Activated CD4-positive, alpha-beta T cell treated with anti-CD3 and anti-CD28 coated beads, Interleukin-2, amount 50 U/mL, for 1 hour (primary cell): Measurements from ENCODE around the gene TLR5.
"Not testable (repeated sequence)": the region's sequence is repeated elsewhere in the genome, so short reads cannot be mapped to it uniquely, and the experiment has no call there.

Experiments used
- DNase-seq: peaks from one replicate; pipeline ENCODE4 v3.0.0-alpha.2; 2020

TLR5 gene, protein sequence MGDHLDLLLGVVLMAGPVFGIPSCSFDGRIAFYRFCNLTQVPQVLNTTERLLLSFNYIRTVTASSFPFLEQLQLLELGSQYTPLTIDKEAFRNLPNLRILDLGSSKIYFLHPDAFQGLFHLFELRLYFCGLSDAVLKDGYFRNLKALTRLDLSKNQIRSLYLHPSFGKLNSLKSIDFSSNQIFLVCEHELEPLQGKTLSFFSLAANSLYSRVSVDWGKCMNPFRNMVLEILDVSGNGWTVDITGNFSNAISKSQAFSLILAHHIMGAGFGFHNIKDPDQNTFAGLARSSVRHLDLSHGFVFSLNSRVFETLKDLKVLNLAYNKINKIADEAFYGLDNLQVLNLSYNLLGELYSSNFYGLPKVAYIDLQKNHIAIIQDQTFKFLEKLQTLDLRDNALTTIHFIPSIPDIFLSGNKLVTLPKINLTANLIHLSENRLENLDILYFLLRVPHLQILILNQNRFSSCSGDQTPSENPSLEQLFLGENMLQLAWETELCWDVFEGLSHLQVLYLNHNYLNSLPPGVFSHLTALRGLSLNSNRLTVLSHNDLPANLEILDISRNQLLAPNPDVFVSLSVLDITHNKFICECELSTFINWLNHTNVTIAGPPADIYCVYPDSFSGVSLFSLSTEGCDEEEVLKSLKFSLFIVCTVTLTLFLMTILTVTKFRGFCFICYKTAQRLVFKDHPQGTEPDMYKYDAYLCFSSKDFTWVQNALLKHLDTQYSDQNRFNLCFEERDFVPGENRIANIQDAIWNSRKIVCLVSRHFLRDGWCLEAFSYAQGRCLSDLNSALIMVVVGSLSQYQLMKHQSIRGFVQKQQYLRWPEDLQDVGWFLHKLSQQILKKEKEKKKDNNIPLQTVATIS

DNA sequence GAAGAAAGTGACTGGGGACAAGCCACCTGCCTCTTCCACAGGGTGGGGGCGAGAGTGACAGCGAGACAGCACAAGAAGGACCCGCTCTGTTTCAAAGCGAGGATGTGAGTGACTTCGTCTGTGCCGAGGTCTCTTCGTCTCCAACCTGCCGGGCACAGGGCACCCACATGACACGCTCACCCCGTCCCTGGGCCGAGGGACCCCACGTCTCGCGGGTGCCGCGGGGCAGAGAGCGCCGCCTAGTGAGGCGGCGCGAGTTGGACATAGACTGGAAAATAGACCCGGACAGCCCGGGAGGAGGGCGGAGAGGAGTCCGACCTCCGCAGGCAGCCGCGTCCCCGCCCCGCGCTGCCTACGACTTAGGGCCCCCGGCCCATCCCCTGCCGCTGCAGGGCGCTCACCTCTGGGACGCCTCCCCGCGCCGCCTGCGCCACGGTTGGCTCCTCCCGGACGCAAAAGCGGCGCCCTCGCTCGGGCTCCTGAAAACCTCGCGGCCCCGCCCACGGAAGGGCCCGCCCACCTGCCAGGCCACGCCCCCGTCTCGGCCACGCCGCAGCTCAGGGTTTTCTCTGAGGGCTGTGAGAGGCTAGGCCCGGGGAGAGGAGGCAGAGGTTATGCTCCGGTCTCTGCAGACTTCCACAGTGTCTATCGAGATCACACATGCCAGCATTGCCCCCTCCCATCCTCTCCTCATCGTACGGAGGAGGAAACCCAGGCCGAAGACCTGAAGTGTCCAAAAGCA, at the start of gene TLR5:
Gene TLR5, minus strand, starts transcription at position 454 of the 742 bp plus-strand sequence. CDS start 30,217 bp downstream, outside the sequence.
- DNase-seq: peak; percentile 89

DNA sequence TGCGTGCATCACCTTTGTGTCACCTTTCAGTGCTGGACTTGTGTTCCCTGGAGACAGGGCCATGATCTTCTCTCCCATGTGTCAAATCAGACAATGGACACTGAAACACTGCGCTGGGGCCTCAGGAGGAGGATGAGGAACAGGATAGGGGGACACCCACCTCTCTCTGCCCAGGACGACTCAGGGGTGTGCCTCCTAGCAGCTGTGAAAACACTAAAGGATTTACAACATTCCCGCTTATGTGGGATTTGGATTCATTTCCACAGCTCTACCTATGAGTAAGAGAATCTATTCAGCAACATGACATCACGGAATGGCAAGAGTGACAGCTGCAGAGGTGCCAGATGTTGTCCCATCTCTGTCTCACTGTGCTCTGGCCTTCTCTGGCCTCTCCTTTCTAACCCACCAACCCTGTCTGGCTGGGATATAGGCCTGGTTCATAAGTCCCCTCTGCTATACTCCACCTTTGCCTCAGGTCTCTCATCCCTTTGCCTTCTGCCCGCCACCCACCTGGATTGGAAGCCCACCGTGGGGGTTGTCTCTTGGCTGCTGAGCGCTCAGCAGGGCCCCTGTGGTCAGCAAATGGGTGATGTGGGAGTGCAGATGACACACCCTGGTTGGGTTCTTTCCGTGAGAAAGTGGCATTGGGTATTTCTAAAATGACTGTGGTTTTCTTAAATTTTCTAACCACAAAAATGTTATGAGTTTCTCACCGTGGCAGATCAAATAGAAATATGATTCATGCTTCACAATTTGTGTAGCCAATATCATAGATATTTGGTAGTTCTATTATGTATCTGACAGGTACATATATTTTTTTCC, 47.1 kb upstream of the TLR5 start:
- DNase-seq: peak; percentile 43

DNA sequence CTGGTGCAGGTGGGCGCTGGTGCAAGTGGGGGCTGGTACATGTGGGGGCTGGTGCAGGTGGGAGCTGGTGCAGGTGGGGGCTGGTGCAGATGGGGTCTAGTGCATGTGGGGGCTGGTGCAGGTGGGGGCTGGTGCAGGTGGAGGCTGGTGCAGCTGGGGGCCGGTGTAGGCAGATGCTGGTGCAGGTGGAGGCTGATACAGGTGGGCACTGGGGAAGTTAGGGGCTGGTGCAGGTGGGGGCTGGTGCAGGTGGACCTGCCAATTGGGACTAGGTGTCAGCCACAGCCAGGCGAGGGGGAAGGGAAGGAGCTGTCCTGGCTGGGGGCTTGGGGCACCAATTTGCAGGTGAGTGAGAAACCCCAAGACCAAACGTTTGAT, 46.5 kb upstream of the TLR5 start:
- DNase-seq: no peak

DNA sequence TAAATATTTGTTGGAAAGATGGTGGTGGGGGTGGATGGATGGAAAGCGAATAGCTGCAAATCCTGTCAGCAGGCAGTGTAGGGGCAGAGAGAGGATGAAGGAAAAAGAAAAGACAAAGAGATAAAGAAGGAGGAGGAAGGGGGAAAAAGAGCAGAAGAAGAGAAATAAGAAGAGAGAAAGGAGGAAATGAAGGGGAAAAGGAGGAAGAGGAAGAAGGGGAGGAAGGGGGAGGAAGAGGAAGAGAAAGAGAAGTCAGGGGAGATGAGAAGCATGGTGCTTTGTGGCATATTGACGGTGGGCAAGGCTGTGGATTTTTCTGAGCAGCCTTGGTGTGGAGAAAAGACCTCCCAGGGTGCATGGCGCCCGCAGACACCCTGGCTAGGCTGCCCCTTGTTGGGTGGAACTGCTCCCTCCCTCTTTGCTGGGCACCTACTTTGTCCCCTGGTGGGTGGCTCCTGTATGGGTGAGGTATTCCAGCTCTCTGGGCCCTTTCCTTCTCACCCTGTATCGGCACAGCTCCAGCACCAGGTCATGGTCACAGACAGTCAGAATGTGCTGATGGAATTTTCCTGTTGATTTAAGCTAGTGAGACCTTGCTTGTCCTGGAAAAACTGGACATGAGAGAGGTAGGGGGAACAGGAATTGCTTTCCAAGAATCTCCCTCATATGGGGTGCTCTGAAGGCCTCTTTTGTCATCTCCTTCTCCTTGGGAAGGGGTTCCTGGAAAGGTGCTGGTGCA, 45.7 kb upstream of the TLR5 start:
- no peak for DNase-seq

DNA sequence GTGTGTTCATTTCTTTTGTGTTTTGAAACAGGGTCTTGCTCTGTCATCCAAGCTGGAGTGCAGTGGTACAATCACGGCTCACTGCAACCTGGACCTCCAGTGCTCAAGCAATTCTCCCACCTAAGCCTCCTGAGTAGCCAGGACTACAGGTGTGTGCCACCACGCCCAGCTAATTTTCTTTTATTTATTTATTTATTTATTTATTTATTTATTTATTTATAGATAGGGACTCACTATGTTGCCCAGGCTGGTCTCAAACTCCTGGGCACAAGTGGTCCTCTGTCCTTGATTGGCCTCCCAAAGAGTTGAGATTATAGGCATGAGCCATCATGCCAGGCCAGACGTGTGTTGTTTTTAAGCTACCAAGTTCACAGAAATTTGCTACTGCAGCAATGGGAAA, 43.8 kb upstream of the TLR5 start:
- DNase-seq: no peak

DNA sequence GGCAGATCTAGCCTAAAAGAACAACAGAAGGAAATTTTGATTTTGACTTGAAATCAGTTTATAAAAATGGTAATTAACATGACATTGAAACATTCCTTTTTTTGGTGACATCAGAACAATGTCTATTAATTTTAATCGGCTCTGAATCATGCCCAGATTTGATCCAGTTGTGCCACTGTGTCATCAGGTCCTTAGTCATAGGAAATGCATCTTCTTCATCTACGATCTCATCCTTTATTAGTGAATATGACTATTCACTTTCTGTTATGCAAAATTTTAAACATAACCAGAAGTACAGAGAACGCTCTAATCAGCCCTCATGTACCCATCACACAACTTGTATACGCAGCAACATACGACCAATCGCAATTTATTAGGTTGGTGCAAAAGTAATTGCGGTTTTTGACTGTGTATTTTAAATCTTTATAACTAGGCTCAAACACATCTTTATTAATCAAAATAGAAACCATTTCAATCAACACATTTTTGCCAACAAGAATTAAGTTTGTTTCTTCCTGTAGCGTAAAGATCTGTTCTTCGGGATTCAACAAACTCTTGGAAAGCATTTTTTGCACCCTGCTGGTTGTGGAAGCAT, 40.3 kb upstream of the TLR5 start:
- no peak for DNase-seq

DNA sequence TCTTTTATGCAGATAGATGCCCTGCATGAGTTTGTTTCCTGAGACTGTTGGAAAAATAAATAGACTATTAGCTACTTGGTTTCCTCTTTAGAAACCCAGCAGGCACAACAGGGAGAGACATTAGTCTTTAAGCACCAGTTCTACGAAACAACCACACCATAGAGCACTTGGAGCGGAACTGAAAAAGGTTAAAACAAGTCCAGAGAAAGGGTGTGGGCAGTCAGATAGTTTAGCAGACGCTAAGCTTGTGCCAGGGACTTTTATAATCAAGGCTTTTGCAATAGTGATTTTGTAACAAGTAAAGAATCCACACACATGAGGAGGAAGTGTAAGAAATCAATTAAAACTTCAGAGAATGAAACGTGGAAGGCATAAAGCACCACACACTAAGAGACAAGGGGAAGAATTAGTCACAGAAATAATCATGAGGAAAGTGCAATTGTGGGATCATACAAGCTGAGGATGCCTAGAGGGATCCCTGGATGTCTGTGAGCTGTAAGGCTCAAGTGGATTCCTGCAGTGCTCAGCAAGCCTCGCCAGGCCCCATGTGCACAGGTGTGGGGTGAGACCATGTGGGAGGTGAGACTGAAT, 37.8 kb upstream of the TLR5 start:
- DNase-seq: no peak

DNA sequence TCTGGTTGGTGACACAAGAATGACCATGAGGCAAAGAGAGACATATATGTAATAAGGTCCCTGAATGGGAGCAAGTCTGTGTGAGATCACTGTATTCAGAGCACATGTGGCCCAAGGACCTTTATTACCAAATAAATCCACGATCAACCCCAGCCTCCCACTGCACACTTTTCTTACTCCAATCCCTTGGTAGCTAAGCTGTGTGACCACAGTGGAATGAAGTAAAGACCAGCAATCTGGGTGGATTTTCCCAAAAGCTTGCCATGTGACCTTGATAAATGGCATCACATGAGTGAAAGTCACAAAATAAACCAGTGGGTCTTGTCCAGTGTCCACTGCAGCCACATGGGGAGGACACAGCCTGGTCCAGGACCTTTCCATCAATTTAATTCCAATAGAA, 36.7 kb upstream of the TLR5 start:
- no peak for DNase-seq

DNA sequence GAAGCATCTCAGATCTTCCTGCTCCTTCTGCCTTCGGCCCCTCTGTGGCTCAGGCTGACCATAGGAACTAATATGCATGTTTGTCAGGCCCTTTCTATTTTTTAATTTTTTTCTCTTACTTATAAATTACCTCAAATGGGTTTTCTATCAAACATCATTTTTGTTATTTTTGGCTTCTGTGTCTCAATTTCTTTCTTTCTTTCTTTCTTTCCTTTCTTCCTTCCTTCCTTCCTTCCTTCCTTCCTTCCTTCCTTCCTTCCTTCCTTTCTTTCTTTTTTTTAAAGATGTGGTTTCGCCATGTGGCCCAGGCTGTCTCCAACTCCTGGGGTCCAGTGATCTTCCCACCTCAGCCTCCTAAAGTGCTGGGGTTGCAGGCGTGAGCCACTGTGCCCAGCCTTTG, 36.2 kb upstream of the TLR5 start:
- no peak for DNase-seq

DNA sequence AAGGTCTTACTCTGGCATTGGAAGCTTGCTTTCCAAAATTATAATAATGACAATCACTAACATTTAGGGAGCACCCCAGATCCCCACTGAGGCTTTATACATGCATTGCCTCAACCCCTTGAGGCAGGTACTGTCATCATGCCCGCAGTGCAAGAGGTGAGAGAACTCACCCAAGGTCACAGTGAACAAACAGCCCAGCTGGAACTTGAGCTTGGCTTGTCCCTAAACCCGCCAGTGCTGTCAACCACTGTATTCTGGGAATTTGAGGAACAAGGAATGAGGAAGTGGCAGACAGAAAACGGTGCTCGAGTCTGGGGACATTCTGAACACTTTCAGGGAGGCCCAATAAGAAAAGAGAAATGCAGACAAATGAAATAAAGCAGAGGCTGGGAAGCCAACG, 34.6 kb upstream of the TLR5 start:
- no peak for DNase-seq

DNA sequence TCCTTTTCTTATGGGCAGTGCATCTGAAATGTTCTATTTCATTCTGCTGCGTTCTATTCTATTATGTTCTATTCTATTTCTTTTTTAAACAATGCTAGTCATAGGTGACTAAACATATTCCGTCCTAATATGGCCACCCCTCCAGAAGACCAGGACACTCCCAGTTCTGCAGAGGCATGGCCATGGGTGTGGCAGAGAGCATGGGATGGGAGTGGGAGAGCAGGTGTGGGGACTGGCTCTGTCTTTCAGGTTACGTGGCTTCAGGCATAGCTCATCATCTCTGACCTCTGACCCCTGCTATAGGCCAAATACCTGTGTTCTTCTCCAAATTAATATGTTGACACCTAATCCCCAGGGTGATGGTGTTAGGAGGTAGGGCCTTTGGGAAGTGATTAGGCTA, 33.4 kb upstream of the TLR5 start:
- no peak for DNase-seq

DNA sequence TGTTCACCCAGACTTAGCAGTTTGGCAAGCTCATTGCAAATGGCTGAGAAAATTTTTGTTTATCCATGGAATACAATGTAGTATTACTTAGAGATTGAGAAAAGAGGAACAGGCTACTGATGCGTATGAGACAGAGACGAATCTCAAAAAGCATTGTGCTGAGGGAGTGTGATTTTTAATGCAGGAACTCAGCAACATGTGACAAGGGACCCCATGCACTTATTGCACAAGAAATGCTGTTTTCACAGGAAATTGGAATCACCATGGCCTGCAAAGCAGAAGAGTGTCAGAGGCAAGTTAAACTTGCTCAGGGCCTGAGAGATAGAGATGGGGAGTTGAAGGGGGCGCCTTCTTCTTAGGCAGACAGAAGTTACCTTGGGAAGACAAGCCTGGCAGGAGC, 32.6 kb upstream of the TLR5 start:
- no peak for DNase-seq

DNA sequence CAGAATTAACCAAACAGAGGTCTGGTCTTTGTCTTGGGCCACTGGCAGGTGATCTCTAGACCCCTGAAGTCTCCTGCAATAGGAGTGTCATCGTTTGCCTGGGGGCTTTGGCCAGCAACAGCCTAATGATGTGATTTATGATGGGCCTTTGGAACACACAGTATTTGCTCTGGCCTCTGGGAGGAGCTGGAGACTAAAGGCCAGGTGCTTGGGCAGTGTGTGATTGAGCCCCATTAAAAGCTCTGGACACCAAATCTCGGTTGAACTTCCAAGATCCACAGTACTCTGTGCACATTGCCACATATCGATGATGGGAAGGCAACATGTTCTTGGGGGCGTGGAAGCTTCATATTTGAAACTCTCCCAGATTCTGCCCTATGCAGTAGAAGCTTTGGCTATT, 32.0 kb upstream of the TLR5 start:
- DNase-seq: no peak

DNA sequence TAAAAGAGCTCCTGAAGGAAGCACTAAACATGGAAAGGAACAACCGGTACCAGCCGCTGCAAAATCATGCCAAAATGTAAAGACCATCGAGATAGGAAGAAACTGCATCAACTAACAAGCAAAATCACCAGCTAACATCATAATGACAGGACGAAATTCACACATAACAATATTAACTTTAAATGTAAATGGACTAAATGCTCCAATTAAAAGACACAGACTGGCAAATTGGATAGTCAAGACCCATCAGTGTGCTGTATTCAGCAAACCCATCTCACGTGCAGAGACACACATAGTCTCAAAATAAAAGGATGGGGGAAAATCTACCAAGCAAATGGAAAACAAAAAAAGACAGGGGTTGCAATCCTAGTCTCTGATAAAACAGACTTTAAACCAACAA, 26.4 kb upstream of the TLR5 start:
- DNase-seq: not testable (repeated sequence)

DNA sequence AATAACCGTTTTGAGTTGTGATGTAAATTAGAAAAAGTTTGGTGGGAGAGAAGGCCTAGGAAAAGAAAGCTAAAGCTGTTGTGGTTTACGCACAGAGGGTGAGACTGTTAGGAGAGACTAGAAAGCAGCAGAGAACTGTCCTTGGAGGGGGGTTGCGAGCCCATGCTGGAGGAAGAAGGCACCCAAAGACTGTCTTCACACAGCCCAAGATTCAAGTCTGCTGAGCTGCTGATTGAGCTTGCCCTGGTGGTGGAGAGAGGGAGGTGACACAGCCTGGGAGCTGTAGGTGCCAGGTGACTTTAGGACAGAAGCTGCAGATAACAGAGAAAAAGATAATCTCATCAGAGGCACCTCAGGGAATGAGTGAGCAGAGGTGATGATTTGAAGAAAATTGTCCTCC, 18.3 kb upstream of the TLR5 start:
- DNase-seq: no peak

DNA sequence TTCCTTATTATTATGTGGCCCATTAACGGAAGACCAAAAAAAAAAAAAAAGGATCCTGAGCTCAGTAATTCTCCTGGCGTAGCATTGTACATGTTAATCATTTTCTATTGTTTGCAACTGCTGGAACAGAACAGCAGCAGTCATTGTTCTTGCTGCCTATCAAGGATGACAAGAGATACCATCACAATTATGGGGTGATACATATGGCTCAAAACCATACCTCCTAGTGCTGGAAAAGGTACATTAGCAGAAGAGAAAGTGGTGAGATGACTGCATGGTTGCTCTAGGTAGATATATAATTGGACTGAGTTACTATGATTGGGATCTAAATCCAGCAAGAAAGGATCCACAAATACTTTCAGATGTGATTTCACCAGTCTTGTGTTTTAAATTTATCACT, 13.3 kb upstream of the TLR5 start:
- no peak for DNase-seq

DNA sequence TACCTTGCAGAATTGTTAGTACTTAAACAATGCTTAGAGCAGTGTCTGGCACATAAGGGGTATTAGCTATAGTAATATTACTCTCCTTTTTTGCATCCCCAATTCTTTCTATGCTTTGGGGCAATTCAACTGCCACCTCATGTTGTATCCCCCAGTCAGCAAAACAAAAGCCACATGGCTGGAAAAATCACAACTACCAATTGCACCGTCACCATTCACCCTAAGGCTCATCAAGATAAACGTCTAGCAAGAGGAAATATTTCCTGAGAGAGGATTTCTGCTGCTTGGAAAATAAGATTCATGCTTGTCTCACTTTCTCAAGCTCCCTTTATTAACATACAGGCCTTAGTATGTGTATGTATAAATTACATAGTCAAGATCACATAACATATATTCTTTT, 12.1 kb upstream of the TLR5 start:
- no peak for DNase-seq

DNA sequence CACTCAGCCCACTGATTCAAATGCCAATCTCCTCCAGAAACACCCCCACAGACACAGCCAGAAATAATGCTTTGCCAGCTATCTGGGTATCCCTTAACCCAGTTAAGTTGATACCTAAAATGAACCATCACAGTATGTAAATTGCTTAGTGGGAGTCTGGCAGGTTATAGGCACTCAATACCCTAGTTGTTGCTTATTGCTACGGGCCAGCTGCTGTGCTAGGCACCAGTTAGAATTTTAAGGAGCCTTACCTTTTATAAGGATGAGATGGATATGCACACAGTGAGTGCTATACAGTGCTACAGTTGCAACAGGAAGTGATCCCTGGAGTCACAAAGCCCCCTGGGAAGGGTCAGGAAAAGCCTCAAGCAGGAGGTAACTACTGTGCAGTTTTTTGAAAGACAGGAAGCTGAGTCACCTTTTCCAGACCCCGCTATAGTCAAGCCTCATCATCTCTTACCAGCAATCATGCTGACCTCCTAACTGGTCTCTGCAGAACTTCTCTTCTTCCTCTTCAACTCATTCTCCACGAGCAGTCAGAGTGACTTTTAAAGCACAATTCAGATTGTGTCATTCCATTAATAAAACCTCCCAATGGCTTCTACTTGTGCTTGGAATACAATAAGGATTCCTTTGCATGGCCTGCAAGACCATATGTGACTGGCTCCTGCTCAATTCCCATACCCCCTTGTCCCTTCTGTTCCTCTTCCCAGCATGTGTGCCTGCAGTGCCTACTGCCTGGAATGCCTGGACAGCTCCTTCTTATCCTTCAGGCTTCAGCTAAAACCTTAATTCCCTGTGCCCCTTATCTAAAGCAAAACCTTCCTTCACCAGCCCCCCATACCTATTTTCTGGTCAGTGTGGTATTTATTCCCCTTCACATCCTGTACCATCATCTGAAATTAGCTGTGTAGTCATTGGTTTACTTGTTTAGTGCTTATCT, 10.4 kb upstream of the TLR5 start:
- no peak for DNase-seq

DNA sequence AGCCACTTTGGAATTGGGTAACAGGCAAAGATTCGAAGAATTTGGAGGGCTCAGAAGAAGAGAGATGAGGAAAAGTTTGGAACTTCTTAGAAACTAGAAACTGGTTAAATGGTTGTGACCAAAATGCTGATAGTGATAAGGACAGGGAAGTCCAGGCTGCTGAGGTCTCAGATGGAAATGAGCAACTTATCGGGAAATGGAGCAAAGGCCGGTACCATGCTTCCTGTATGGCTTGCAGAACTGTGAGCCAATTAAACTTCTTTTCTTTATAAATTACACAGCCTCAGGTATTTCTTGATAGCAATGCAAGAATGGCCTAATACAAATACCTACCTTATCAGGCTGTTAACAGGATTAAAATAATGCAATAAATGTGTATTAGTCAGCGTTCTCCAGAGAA, 9.4 kb upstream of the TLR5 start:
- no peak for DNase-seq

DNA sequence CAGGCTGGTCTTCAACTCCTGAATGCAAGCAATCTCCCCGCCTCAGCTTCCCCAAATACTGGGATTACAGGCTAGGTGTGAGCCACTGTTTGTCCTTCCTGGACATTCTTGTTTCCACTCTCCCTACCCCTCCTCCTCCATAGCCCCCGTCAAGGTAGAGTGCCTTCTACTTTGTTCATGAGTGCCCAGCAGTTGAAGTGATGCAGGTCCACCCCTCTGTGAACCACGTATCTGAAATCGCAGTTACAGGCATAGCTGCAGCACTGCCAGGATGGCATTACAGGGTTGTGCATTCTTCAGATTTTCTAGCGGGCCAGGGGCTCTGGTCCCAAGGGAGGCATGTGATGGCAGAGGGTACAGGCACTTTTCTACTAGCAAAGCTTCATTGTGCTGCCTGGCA, 7.4 kb upstream of the TLR5 start:
- DNase-seq: no peak
